ENCODE measurements around the gene ATXN1. TPM values are rescaled to one million over a fixed set of nuclear protein-coding genes. Genes with fewer than 3 reads are reported as not detected.
A peak's percentile ranks its signal among the peaks of the same experiment; 100 is the strongest.

Gene ATXN1
- total RNA-seq, 3 donors from 2014 or later = 30.4 to 87.3 (median 50.1) TPM

- H3K36me3 ChIP-seq (ENCODE audit: low read depth) = no peaks in the 10 kb centered on the region
- peak; percentile 73 to 82 (median 77) for DNase-seq
- H3K4me3 ChIP-seq = no peak overlapping the region
- peak; percentile 51 for ATAC-seq
- no peak for TF ChIP-seq CTCF (IDR thresholded peaks at IDR 0.05)
- no peaks in the 10 kb centered on the region for H3K9me3 ChIP-seq
- no peaks in the 10 kb centered on the region for H3K4me1 ChIP-seq (ENCODE audit: low read depth)
- intact Hi-C loops (cut with DNase I, micrococcal nuclease) = loop anchor here in 1 of 2 donors (10.0 kb wide), 1 partner anchor 67 kb away; no protein-coding TSS in a partner anchor
These were observed 423.8 kb downstream of the ATXN1 start for GRCh38 chr6:16337295-16337975.

- intact Hi-C loops (cut with DNase I, micrococcal nuclease) = loop anchor here in 1 of 2 donors (10.0 kb wide), 1 partner anchor 68 kb away; no protein-coding TSS in a partner anchor
These were observed 424.4 kb downstream of the ATXN1 start for GRCh38 chr6:16336911-16337294.

GRCh38 chr6:16336056-16336818 is 425.0 kb downstream of the ATXN1 start:
- H3K4me3 ChIP-seq = no peak overlapping the region

More at GRCh38 chr6:16336911-16337294, 424.4 kb downstream of the ATXN1 start:
- DNase-seq (no peak), ATAC-seq (no peak)
- Histone ChIP-seq H3K36me3 (ENCODE audit: low read depth) (no peaks in the 10 kb centered on the region), H3K4me1 (ENCODE audit: low read depth) (peaks cover 2% of the 10 kb centered on the region), H3K9me3 (no peaks in the 10 kb centered on the region), H3K4me3 (no peak overlapping the region)
- no peak for TF ChIP-seq CTCF (IDR thresholded peaks at IDR 0.05)

DNA sequence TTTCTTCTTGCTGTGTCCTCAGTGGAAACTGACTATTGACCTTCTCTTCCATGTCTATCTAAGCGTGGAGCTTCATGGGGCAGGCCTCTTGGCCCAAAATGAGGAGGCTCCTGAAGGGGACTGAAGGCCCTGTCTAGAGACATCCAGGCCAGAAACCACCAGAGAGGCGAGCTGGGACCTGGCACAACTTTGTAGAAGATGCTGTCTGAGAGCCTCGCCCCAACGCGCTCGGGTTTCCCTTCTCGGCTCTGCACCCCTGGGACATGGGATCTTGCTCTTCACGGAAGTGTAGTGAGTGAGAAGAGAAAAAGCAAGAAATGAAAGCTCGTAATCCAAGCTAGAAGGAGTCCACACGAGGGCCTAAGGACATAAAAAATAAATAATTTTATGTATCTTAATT is 426.1 kb downstream of the ATXN1 start:
- no peak for TF ChIP-seq CTCF (IDR thresholded peaks at IDR 0.05)
- Histone ChIP-seq H3K9me3 (no peaks in the 10 kb centered on the region), H3K36me3 (ENCODE audit: low read depth) (no peaks in the 10 kb centered on the region), H3K4me1 (ENCODE audit: low read depth) (peaks cover 6% of the 10 kb centered on the region), H3K4me3 (no peak overlapping the region)
- intact Hi-C loops (cut with DNase I, micrococcal nuclease) = loop anchor here in 1 of 2 donors (10.0 kb wide), 1 partner anchor 70 kb away; no protein-coding TSS in a partner anchor
- no peak for ATAC-seq
- no peak for DNase-seq

More at GRCh38 chr6:16336056-16336818, 425.0 kb downstream of the ATXN1 start:
- Histone ChIP-seq H3K4me1 (ENCODE audit: low read depth) (peaks cover 6% of the 10 kb centered on the region), H3K9me3 (no peaks in the 10 kb centered on the region), H3K36me3 (ENCODE audit: low read depth) (no peaks in the 10 kb centered on the region)
- no peak for ATAC-seq
- no peak for TF ChIP-seq CTCF (IDR thresholded peaks at IDR 0.05)
- DNase-seq = no peak
- intact Hi-C loops (cut with DNase I, micrococcal nuclease) = loop anchor here in 1 of 2 donors (10.0 kb wide), 1 partner anchor 69 kb away; no protein-coding TSS in a partner anchor

- ATAC-seq (peak; percentile 17), DNase-seq (peak in 1 of 3 donors; percentile 57)
- Histone ChIP-seq H3K4me3 (no peak overlapping the region), H3K36me3 (ENCODE audit: low read depth) (no peaks in the 10 kb centered on the region), H3K4me1 (ENCODE audit: low read depth) (peaks cover 6% of the 10 kb centered on the region), H3K9me3 (no peaks in the 10 kb centered on the region)
- no peak for TF ChIP-seq CTCF (IDR thresholded peaks at IDR 0.05)
- intact Hi-C loops (cut with DNase I, micrococcal nuclease) = loop anchor here (5.0 to 10.0 kb wide), 2 partner anchors 70 to 73 kb away; no protein-coding TSS in a partner anchor
These were observed 426.6 kb downstream of the ATXN1 start for GRCh38 chr6:16334671-16335070.

Data from mucosa of descending colon (tissue), 3 donors.